Spleen (tissue), 7 donors: ENCODE results near the gene SLC8B1.

ENCODE experiments used
- POLR2AphosphoS5 ChIP-seq, 3 donors: sonication (generic); formaldehyde crosslinking; IDR thresholded peaks; one replicate each; pipeline ENCODE4 v1.5.1; 2017; ENCODE audit warnings: antibody characterized with exemption in 3 of 3
- TF ChIP-seq, protein P1 (sequence below), 11 experiments: fragments of 200-600 bp in 7 of 11; fragments of 450-650 bp in 4 of 11; sonication (generic) in 4 of 11; IDR thresholded peaks in 8 of 11; conservative IDR thresholded peaks in 3 of 11; 1 replicate in 7 of 11; 2 replicates in 4 of 11; pipeline versions ENCODE4 v1.4.0 to v1.8.0; 2016 to 2021; ENCODE audit warnings: antibody characterized with exemption in 11 of 11, inconsistent platforms in 4 of 11, mild to moderate bottlenecking in 1 of 11
- donor health status: DM: no; HTN: no; CAD: no; lungs with moderate emphysema.
- donor health status: DM: no; HTN: no; CAD: no.
- donor health status: DM: no; HTN: no; CAD: no.

DNA sequence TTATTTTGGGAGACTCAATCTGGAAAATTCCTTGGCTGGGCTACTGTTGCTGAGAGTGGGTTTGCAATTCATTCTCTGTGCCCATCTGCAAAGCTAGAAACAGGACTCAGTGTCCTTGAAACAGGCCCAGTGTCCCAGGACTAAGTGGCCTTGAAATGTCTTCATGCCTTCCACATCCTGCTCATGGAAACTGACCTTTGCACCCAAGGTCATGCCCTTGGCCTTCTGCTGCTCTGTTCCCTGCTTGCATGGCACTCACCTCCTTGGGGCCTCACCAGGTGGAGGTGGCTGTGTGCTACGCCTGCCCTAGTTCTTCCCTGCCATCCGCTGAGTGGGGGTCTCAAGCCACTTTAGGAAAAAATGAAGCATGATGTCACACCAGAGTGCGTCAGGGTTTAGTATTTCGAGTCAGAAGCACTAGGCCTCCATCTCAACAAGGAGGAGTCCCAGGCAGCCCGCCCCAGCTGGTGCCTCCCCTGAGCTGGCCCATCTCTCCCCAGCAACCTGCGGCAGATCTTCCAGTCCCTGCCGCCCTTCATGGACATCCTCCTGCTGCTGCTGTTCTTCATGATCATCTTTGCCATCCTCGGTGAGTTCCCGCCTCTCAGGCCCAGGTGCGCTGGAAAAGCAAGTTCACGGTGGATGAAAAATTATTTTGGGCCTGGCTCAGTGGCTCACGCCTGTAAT lies 65.5 kb downstream of the SLC8B1 start:
- TF ChIP-seq, protein P1, sequence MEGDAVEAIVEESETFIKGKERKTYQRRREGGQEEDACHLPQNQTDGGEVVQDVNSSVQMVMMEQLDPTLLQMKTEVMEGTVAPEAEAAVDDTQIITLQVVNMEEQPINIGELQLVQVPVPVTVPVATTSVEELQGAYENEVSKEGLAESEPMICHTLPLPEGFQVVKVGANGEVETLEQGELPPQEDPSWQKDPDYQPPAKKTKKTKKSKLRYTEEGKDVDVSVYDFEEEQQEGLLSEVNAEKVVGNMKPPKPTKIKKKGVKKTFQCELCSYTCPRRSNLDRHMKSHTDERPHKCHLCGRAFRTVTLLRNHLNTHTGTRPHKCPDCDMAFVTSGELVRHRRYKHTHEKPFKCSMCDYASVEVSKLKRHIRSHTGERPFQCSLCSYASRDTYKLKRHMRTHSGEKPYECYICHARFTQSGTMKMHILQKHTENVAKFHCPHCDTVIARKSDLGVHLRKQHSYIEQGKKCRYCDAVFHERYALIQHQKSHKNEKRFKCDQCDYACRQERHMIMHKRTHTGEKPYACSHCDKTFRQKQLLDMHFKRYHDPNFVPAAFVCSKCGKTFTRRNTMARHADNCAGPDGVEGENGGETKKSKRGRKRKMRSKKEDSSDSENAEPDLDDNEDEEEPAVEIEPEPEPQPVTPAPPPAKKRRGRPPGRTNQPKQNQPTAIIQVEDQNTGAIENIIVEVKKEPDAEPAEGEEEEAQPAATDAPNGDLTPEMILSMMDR (IDR thresholded peaks at IDR 0.05 in 8 of 11, conservative IDR thresholded peaks at IDR 0.05 in 3 of 11): no peak
- TF ChIP-seq POLR2AphosphoS5 (IDR thresholded peaks at IDR 0.05): no peak
